Measurements from ENCODE around the gene KCNJ9. TPM values are rescaled to one million over a fixed set of nuclear protein-coding genes. Genes with fewer than 3 reads are reported as not detected.

Gene KCNJ9
- total RNA-seq, 1 donor from 2014 or later, result not detected

- TF ChIP-seq CTCF (IDR thresholded peaks at IDR 0.05), result no peak
- no peaks in the 10 kb centered on the region for H3K9me3 Mint-ChIP-seq (ENCODE audit: unreplicated experiment)
- H3K27me3 Mint-ChIP-seq (ENCODE audit: unreplicated experiment), result peaks cover 72% of the 10 kb centered on the region
- DNase-seq (ENCODE audit: extremely low spot score, unreplicated experiment), result no peak
- H3K4me3 Mint-ChIP-seq (ENCODE audit: unreplicated experiment), result no peak overlapping the region
- H3K4me1 Mint-ChIP-seq (ENCODE audit: unreplicated experiment), result peaks cover 7% of the 10 kb centered on the region
- H3K36me3 Mint-ChIP-seq (ENCODE audit: unreplicated experiment), result no peaks in the 10 kb centered on the region
- no peak overlapping the region for H3K27ac Mint-ChIP-seq (ENCODE audit: unreplicated experiment)
Observed at GRCh38 chr1:160050619-160051018, 30.7 kb upstream of the KCNJ9 start.

GRCh38 chr1:160052936-160053335 is 28.4 kb upstream of the KCNJ9 start:
- Mint-ChIP-seq H3K4me3 (ENCODE audit: unreplicated experiment) (no peak overlapping the region), H3K9me3 (ENCODE audit: unreplicated experiment) (no peaks in the 10 kb centered on the region), H3K27ac (ENCODE audit: unreplicated experiment) (no peak overlapping the region), H3K27me3 (ENCODE audit: unreplicated experiment) (peaks cover 81% of the 10 kb centered on the region), H3K36me3 (ENCODE audit: unreplicated experiment) (no peaks in the 10 kb centered on the region), H3K4me1 (ENCODE audit: unreplicated experiment) (no peaks in the 10 kb centered on the region)
- no peak for TF ChIP-seq CTCF (IDR thresholded peaks at IDR 0.05)
- no peak for DNase-seq (ENCODE audit: extremely low spot score, unreplicated experiment)

GRCh38 chr1:160053548-160054365 is 27.6 kb upstream of the KCNJ9 start:
- no peak for TF ChIP-seq CTCF (IDR thresholded peaks at IDR 0.05)
- Mint-ChIP-seq H3K36me3 (ENCODE audit: unreplicated experiment) (no peaks in the 10 kb centered on the region), H3K27ac (ENCODE audit: unreplicated experiment) (no peak overlapping the region), H3K27me3 (ENCODE audit: unreplicated experiment) (peaks cover 81% of the 10 kb centered on the region), H3K4me3 (ENCODE audit: unreplicated experiment) (no peak overlapping the region), H3K9me3 (ENCODE audit: unreplicated experiment) (no peaks in the 10 kb centered on the region), H3K4me1 (ENCODE audit: unreplicated experiment) (no peaks in the 10 kb centered on the region)
- DNase-seq (ENCODE audit: extremely low spot score, unreplicated experiment), result no peak

GRCh38 chr1:160056648-160057169 is 24.6 kb upstream of the KCNJ9 start:
- no peak overlapping the region for H3K27ac Mint-ChIP-seq (ENCODE audit: unreplicated experiment)
- no peaks in the 10 kb centered on the region for H3K36me3 Mint-ChIP-seq (ENCODE audit: unreplicated experiment)
- no peak overlapping the region for H3K4me3 Mint-ChIP-seq (ENCODE audit: unreplicated experiment)
- H3K4me1 Mint-ChIP-seq (ENCODE audit: unreplicated experiment), result no peaks in the 10 kb centered on the region
- TF ChIP-seq CTCF (IDR thresholded peaks at IDR 0.05), result no peak
- H3K27me3 Mint-ChIP-seq (ENCODE audit: unreplicated experiment), result peaks cover 79% of the 10 kb centered on the region
- no peaks in the 10 kb centered on the region for H3K9me3 Mint-ChIP-seq (ENCODE audit: unreplicated experiment)
- DNase-seq (ENCODE audit: extremely low spot score, unreplicated experiment), result no peak

- peak; percentile 28 for TF ChIP-seq CTCF (IDR thresholded peaks at IDR 0.05)
- no peaks in the 10 kb centered on the region for H3K9me3 Mint-ChIP-seq (ENCODE audit: unreplicated experiment)
- no peaks in the 10 kb centered on the region for H3K4me1 Mint-ChIP-seq (ENCODE audit: unreplicated experiment)
- no peak overlapping the region for H3K27ac Mint-ChIP-seq (ENCODE audit: unreplicated experiment)
- peaks cover 76% of the 10 kb centered on the region for H3K27me3 Mint-ChIP-seq (ENCODE audit: unreplicated experiment)
- no peak for DNase-seq (ENCODE audit: extremely low spot score, unreplicated experiment)
- no peak overlapping the region for H3K4me3 Mint-ChIP-seq (ENCODE audit: unreplicated experiment)
- no peaks in the 10 kb centered on the region for H3K36me3 Mint-ChIP-seq (ENCODE audit: unreplicated experiment)
Observed at GRCh38 chr1:160058087-160058486, 23.3 kb upstream of the KCNJ9 start.
